A673 (cell line): ENCODE data around the gene CIBAR2.

Experiments
- EZH2 ChIP-seq: fragments of 200-600 bp; sonication (generic); IDR thresholded peaks from 2 replicates; pipeline ENCODE4 v1.6.1; 2017; ENCODE audit warnings: borderline replicate concordance, low read depth, mild to moderate bottlenecking, mixed read lengths, antibody characterized with exemption, low read length; ENCODE audit not compliant: poor library complexity, severe bottlenecking
- TF ChIP-seq, protein P1 (sequence below): fragments of 300-800, 200-600 bp; sonication (generic); conservative IDR thresholded peaks from 2 replicates; pipeline ENCODE4 v1.5.1; 2017; ENCODE audit warnings: low read depth, mild to moderate bottlenecking, antibody characterized with exemption, low read length, moderate library complexity, mixed read lengths

DNA sequence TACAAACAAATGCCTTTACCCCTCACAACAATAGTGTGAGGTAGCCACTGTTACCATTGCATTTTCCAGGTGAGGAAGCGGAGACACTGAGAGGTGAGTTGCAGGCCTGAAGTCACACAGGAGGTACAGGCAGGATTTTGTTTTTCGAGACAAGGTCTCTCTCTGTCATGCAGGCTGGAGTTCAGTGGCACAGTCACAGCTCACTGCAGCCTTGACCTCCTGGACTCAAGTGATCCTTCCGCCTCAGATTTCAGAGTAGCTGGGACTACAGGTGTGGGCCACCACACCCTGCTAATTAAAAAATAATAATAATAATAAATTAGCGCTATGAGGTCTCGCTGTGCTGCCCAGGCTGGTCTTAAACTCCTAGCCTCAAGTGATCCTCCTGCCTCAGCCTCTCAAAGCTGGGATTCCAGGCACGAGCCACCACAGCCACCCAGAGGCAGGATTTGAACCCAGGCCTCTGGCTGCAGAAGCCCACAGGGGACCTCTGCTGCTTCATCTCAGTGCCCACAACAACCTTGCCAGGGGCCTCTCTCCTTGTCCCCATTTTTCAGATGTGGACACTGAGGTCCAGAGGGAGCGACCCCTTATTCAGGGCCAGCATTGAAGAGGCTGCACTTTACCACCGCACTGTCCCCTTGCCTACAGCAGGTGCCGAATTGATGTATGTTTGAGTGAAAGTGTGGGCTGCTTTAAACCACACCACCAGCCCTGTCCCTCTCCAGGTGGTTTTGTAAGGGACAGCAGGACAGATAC lies 16.0 kb upstream of the CIBAR2 start:
- TF ChIP-seq, protein P1, sequence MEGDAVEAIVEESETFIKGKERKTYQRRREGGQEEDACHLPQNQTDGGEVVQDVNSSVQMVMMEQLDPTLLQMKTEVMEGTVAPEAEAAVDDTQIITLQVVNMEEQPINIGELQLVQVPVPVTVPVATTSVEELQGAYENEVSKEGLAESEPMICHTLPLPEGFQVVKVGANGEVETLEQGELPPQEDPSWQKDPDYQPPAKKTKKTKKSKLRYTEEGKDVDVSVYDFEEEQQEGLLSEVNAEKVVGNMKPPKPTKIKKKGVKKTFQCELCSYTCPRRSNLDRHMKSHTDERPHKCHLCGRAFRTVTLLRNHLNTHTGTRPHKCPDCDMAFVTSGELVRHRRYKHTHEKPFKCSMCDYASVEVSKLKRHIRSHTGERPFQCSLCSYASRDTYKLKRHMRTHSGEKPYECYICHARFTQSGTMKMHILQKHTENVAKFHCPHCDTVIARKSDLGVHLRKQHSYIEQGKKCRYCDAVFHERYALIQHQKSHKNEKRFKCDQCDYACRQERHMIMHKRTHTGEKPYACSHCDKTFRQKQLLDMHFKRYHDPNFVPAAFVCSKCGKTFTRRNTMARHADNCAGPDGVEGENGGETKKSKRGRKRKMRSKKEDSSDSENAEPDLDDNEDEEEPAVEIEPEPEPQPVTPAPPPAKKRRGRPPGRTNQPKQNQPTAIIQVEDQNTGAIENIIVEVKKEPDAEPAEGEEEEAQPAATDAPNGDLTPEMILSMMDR, result no peak
- TF ChIP-seq EZH2, result no peak
